ENCODE measurements around the gene IPPK. TPM values are rescaled to one million over a fixed set of nuclear protein-coding genes. Genes with fewer than 3 reads are reported as not detected.

IPPK gene
- total RNA-seq, 3 donors from 2014 or later = 5.8 to 22.8 (median 12.1) TPM

GRCh38 chr9:92564504-92564903, 105.4 kb downstream of the IPPK start:
- Histone ChIP-seq H3K27ac (no peak overlapping the region), H3K4me3 (no peak overlapping the region), H3K9me3 (no peaks in the 10 kb centered on the region), H3K4me1 (no peaks in the 10 kb centered on the region), H3K36me3 (no peaks in the 10 kb centered on the region), H3K27me3 (no peaks in the 10 kb centered on the region)
- intact Hi-C loops (cut with DNase I; ENCODE audit: low total_unique reads) = no loop called here
- no peak for DNase-seq (ENCODE audit: low spot score in 2 of 2)
- TF ChIP-seq POLR2A (IDR thresholded peaks at IDR 0.05) (no peak), CTCF (IDR thresholded peaks at IDR 0.05) (no peak), POLR2AphosphoS5 (IDR thresholded peaks at IDR 0.05) (no peak)

Other genes with a start within 250 kb of the IPPK start
- 10 to 100 TPM; 12.8 to 39.2 (median 30.0) TPM for gene OMD, start 245.7 kb downstream of the IPPK start, total RNA-seq
- 1 to 10 TPM; 3.9 to 6.3 (median 6.2) TPM for gene ASPN, start 187.6 kb downstream of the IPPK start, total RNA-seq
- gene ECM2, start 134.1 kb downstream of the IPPK start, total RNA-seq = 10 to 100 TPM; 13.8 to 92.2 (median 25.5) TPM
- gene BICD2, start 94.7 kb upstream of the IPPK start, total RNA-seq = 10 to 100 TPM; 22.8 to 56.0 (median 26.5) TPM
- gene ZNF484, start 207.9 kb upstream of the IPPK start, total RNA-seq = 10 to 100 TPM; 13.3 to 19.9 (median 17.7) TPM